Pancreas (tissue), 10 donors: ENCODE measurements around the gene CDC16. TPM values are rescaled to one million over a fixed set of nuclear protein-coding genes. Genes with fewer than 3 reads are reported as not detected.

Source experiments
- ATAC-seq, 4 donors: fragments of 200-7000 bp; cut with Tn5 transposase; one replicate each; pipeline versions ENCODE4 v1.8.0 to v1.9.1; 2020; ENCODE audit warnings: mild to moderate bottlenecking in 4 of 4, moderate library complexity in 4 of 4
- DNase-seq, 6 donors: peaks; one replicate each; pipeline ENCODE4 v3.0.0-alpha.2; 2020
- FAIRE-seq: peaks from 2 replicates; lab custom pipeline; 2012; peaks lifted over from hg19 to GRCh38; lab: Jason Lieb, UNC
- H3K27ac ChIP-seq, 4 donors: fragments of 200-600 bp; sonication (generic); 1 replicate in 3 of 4; 2 replicates in 1 of 4; pipeline versions ENCODE4 v1.5.0 to v1.8.0; 2020
- H3K27me3 ChIP-seq, 4 donors: fragments of 200-600 bp; one replicate each; pipeline ENCODE4 v1.8.0; 2021
- H3K36me3 ChIP-seq, 3 donors: fragments of 200-600 bp; sonication (generic) in 1 of 3; one replicate each; pipeline versions ENCODE4 v1.5.0 to v1.8.0; 2020 to 2021
- H3K4me1 ChIP-seq, 3 donors: fragments of 200-600 bp; one replicate each; pipeline ENCODE4 v1.8.0; 2021
- H3K4me3 ChIP-seq, 4 donors: fragments of 200-600 bp; sonication (generic) in 2 of 4; one replicate each; pipeline versions ENCODE4 v1.5.0 to v1.8.0; 2020 to 2021
- H3K9me3 ChIP-seq, 4 donors: fragments of 200-600 bp; one replicate each; pipeline ENCODE4 v1.8.0; 2021
- WGBS, 2 donors: extraction: QIAGEN DNeasy Blood & Tissue Kit; methylation state at CpG; one replicate each; pipeline ENCODE4 v1.1.7; 2013; 5-methylcytosine and 5-hydroxymethylcytosine counted together
- intact Hi-C, 3 donors: fragments of 100-400 bp; cut with DNase I; formaldehyde crosslinking; loops; one replicate each; pipeline versions ENCODE4 v1.11.1 to v1.14.2; 2022
- microRNA-seq, 2 donors: library from miRNA; unstranded; fragments of <30 nt; microRNA quantifications; one replicate each; pipeline versions ENCODE4 to v1.1.0, GENCODE V29; 2019 to 2020
- polyA plus RNA-seq, 2 donors: library from polyadenylated mRNA; stranded (reverse); fragments of 200-250 nt; gene quantifications; one replicate each; pipeline ENCODE4 v1.2.3, GENCODE V29; 2013
- total RNA-seq, 6 donors: library from RNA; stranded (reverse); fragmentation: NEBNext Ultra II Directional in 4 of 6; extraction: Animal tissue kit (Norgen Biotek cat#: 25700) in 4 of 6; gene quantifications; one replicate each; pipeline versions ENCODE4 v1.2.1 to v1.2.4, GENCODE V29; 2021 to 2023
- TF ChIP-seq, protein P1 (sequence below), 4 donors: fragments of 200-600 bp; sonication (generic) in 3 of 4; IDR thresholded peaks; one replicate each; pipeline versions ENCODE4 v1.5.0 to v1.8.0; 2021; ENCODE audit warnings: antibody characterized with exemption in 4 of 4
- donor health status: healthy with polysubstance abuse.
- donor health status: DM: no; HTN: no; CAD: no; lungs with moderate emphysema.
- donor health status: DM: no; HTN: no; CAD: no.
- donor health status: control.
- donor health status: control.
- donor health status: Bipolar disorder and iron deficiency.
- donor health status: DM: yes; HTN: yes; CAD: no.
- donor health status: DM: no; HTN: no; CAD: no.
- donor health status: DM: no; HTN: no; CAD: no.
- donor health status: DM: yes; HTN: yes; CAD: no.

The CDC16 gene
- total and polyA plus RNA-seq, 8 donors = 28.7 to 71.1 (median 31.9) TPM

DNA sequence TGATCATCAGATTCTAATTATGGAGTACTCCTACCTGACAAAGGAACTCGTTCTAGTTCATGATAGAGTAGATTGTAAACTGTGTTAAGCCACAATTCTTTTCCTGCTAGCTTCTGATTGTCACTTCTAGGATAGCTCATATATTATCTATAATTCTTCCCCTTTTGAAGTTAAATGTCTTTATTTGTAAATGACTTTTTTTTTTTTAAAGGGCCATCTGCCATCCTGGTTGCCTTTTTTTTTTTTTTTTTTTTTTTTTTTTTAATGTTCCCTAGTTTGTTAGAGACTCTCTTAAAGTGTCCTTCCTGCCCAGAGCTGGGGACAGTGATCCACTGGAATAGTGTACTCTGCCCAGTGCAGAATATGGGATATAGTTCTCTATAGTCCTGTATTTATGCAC lies 83.9 kb downstream of the CDC16 start:
- Histone ChIP-seq H3K27ac (no peak overlapping the region), H3K36me3 (peaks cover 0 to 11% (median 7%) of the 10 kb centered on the region in 3 donors), H3K4me1 (peaks cover 11 to 26% (median 17%) of the 10 kb centered on the region in 3 donors), H3K9me3 (no peaks in the 10 kb centered on the region), H3K27me3 (no peaks in the 10 kb centered on the region), H3K4me3 (no peak overlapping the region)
- TF ChIP-seq, protein P1, sequence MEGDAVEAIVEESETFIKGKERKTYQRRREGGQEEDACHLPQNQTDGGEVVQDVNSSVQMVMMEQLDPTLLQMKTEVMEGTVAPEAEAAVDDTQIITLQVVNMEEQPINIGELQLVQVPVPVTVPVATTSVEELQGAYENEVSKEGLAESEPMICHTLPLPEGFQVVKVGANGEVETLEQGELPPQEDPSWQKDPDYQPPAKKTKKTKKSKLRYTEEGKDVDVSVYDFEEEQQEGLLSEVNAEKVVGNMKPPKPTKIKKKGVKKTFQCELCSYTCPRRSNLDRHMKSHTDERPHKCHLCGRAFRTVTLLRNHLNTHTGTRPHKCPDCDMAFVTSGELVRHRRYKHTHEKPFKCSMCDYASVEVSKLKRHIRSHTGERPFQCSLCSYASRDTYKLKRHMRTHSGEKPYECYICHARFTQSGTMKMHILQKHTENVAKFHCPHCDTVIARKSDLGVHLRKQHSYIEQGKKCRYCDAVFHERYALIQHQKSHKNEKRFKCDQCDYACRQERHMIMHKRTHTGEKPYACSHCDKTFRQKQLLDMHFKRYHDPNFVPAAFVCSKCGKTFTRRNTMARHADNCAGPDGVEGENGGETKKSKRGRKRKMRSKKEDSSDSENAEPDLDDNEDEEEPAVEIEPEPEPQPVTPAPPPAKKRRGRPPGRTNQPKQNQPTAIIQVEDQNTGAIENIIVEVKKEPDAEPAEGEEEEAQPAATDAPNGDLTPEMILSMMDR (IDR thresholded peaks at IDR 0.05) = no peak
- DNase-seq = no peak
- ATAC-seq = no peak
- WGBS, 2 donors = 3 to 13% methylated on average over 1 of the region's 1 CpG
- FAIRE-seq = no peak
- intact Hi-C loops = no loop called here

DNA sequence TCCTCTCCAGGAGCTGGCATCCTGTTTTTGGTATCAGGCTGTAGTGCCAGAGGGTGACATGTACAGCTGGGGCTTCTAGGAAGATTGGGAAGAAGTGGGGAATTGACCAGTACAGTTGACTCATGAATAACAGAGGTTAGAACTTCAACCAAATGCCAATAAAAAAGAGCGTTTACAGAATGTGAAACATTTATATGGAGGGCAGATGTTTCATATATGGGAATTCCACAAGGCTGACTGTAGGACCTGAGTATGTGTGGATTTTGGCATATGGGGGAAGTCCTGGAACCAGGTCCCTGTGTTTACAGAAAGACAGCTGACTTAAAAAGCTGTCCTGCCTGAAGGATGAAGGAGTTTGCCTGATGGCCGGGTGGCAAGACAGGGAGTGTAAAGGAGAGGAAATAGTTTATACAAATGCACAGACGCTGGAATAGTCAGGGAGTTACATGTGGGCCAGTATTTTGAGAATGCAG lies 84.8 kb downstream of the CDC16 start:
- no peaks in the 10 kb centered on the region for H3K9me3 ChIP-seq
- no peaks in the 10 kb centered on the region for H3K27me3 ChIP-seq
- H3K4me1 ChIP-seq = peaks cover 11 to 25% (median 15%) of the 10 kb centered on the region in 3 donors
- ATAC-seq (no peak), DNase-seq (no peak), FAIRE-seq (no peak)
- no peak overlapping the region for H3K27ac ChIP-seq
- 73 to 78% methylated on average over 3 of the region's 3 CpGs for WGBS, 2 donors
- intact Hi-C loops = no loop called here
- TF ChIP-seq, protein P1 (IDR thresholded peaks at IDR 0.05) = no peak
- H3K4me3 ChIP-seq = no peak overlapping the region
- H3K36me3 ChIP-seq = peaks cover 0 to 20% (median 7%) of the 10 kb centered on the region in 3 donors

DNA sequence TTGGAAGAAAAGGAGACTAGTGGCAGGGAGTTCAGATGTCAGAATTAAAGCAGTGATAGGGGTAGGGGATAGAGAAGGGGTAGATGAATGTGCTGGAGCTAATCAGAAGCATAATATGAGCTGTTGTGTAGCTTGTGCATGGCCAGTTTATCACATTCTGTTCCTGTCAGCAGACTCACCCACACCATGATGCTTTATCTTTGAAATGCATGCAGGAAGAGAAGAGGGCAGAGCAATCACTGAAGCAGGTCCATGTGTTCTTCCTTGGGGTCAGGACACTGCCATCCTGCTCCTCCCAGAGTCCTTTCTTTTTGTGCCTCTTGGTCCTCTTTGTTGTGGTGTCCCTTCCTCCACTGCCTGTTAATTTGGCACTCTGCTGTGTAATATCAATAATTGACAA lies 85.4 kb downstream of the CDC16 start:
- DNase-seq (no peak), ATAC-seq (peak in 1 of 4 donors; percentile 12), FAIRE-seq (no peak)
- intact Hi-C loops = no loop called here
- Histone ChIP-seq H3K9me3 (no peaks in the 10 kb centered on the region), H3K36me3 (peaks cover 0 to 26% (median 7%) of the 10 kb centered on the region in 3 donors), H3K27ac (no peak overlapping the region), H3K4me3 (no peak overlapping the region), H3K27me3 (no peaks in the 10 kb centered on the region), H3K4me1 (peaks cover 11 to 25% (median 15%) of the 10 kb centered on the region in 3 donors)
- TF ChIP-seq, protein P1 (IDR thresholded peaks at IDR 0.05) = no peak

DNA sequence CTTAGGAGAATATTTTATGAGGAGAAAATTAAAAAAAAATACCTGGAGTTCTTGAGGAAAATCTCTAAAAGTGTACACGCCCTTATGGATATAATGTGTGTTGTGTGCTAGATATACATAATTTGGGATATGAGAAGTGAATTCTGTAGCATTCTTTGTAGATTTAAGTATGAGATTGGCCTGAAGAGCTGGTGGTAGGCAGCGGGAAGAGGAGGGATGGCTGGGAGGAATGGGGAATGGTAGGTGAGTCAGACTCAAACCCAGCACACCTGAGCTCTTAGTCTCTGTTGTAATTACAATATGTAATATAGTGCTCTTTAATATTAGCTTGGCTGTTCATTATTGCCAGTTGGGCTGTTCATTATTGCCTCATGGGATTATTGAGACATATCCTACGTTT lies 86.6 kb downstream of the CDC16 start:
- TF ChIP-seq, protein P1 (IDR thresholded peaks at IDR 0.05) = no peak
- intact Hi-C loops = no loop called here
- FAIRE-seq (no peak), DNase-seq (no peak), ATAC-seq (no peak)
- H3K36me3 ChIP-seq = peaks cover 0 to 27% (median 7%) of the 10 kb centered on the region in 3 donors
- H3K4me1 ChIP-seq = peaks cover 11 to 20% (median 19%) of the 10 kb centered on the region in 3 donors
- 94 to 95% methylated on average over 3 of the region's 3 CpGs for WGBS, 2 donors
- H3K9me3 ChIP-seq = no peaks in the 10 kb centered on the region
- H3K4me3 ChIP-seq = no peak overlapping the region
- H3K27ac ChIP-seq = no peak overlapping the region
- no peaks in the 10 kb centered on the region for H3K27me3 ChIP-seq

Small RNA genes within 50 kb of the gene (microRNA-seq; reads per million reads assigned to microRNA genes)
- gene MIR4502 (0 reads per million in 2 donors), gene MIR548AR (0 reads per million in 2 donors)

Other genes starting within 250 kb of the CDC16 start
- 10 to 100 TPM in 3 of 6 donors, 1 to 10 TPM in 3; 7.1 to 11.2 (median 10.1) TPM for gene RASA3, start 102.3 kb upstream of the CDC16 start, total RNA-seq
- gene RASA3, start 102.3 kb upstream of the CDC16 start, polyA plus RNA-seq = 1 to 10 TPM; 5.7 to 6.5 TPM
- gene CFAP97D2, start 55.6 kb upstream of the CDC16 start, total RNA-seq = 1 to 10 TPM in 5 of 6 donors, under 1 TPM in 1; 0.75 to 5.8 (median 3.3) TPM
- gene CFAP97D2, start 55.6 kb upstream of the CDC16 start, polyA plus RNA-seq = 1 to 10 TPM; 1.2 to 3.0 TPM
- gene UPF3A, start 46.7 kb downstream of the CDC16 start, total RNA-seq = 10 to 100 TPM; 17.1 to 32.5 (median 24.0) TPM
- gene UPF3A, start 46.7 kb downstream of the CDC16 start, polyA plus RNA-seq = 10 to 100 TPM; 64.6 to 73.8 TPM
- 10 to 100 TPM in 1 of 6 donors, 1 to 10 TPM in 5; 6.5 to 12.3 (median 8.8) TPM for gene CHAMP1, start 79.6 kb downstream of the CDC16 start, total RNA-seq
- 1 to 10 TPM; 3.6 to 4.8 TPM for gene CHAMP1, start 79.6 kb downstream of the CDC16 start, polyA plus RNA-seq